CD4-positive, alpha-beta T cell treated with Interleukin-17A for 1 hour (primary cell): Measurements from ENCODE around the gene HIBCH.
"Not testable (repeated sequence)": the region's sequence is repeated elsewhere in the genome, so short reads cannot be mapped to it uniquely, and the experiment has no call there.

Experiments used
- DNase-seq: peaks from one replicate; pipeline ENCODE4 v3.0.0-alpha.2; 2020

Gene HIBCH

DNA sequence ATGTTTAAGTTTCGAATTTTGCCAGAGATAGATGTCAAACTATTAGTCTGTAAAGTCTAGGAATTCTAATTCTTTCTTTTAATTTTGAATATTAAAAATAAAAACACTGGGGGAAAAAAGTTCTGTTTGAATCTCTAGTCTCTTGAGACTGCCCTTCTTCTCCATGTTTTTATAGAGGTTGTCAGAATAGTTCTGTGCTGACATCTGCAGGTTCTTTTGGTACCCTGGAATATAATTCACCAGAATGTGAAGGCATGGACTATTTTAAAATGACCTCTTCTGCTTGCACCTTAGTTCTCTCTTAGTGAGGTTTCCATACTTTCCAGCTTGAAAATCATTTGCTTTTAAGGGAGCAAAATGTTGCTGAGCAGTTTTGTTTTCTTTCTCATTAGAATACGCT is 136.1 kb downstream of the HIBCH start:
- no peak for DNase-seq

DNA sequence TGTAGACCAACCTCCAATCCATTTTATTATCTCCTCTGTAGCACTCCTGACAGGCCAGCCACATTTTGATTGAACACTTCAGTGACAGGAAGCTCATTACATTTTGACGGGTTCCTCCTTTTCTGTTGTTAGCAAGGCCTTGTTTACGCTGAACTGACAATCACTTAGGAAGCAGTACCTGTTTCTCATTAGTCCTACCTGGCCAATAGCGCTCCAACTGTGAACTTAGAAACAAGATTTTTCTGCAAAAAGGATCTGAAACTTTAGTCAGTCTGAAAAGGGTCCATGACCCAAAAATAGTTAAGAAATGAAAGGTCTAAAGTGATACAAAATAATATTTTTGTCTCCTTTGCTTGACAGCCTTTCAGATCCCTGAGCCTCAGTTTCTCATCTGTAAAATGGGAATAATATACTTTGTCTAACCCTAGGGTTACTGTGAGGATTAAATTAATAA is 137.5 kb downstream of the HIBCH start:
- no peak for DNase-seq

DNA sequence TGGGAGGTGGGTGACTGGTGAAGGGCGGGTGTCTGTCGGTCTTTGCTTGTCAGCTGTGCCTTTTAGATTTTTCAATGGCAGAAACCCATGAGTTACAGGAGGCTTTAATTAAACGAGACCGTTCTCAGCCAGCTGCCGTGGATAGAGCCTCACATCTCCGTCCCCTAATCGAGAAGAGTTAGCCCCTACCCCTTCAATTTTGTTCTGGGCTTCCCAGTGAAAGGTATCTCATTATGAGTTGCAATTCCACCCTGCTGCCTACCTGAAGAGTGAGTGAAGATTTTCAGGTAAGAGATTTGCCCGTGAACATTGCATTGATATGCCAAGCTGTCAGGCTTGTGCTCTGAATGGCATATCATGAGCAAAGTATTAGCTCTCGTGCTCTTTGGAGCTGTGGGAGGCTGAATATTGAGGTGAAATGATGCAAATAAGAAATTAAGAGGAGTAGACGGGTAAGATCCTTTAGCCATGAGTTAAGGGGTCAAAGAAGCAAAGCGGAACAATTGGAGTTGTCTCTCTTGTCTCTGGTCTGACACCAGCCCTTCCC is 138.4 kb downstream of the HIBCH start:
- no peak for DNase-seq

DNA sequence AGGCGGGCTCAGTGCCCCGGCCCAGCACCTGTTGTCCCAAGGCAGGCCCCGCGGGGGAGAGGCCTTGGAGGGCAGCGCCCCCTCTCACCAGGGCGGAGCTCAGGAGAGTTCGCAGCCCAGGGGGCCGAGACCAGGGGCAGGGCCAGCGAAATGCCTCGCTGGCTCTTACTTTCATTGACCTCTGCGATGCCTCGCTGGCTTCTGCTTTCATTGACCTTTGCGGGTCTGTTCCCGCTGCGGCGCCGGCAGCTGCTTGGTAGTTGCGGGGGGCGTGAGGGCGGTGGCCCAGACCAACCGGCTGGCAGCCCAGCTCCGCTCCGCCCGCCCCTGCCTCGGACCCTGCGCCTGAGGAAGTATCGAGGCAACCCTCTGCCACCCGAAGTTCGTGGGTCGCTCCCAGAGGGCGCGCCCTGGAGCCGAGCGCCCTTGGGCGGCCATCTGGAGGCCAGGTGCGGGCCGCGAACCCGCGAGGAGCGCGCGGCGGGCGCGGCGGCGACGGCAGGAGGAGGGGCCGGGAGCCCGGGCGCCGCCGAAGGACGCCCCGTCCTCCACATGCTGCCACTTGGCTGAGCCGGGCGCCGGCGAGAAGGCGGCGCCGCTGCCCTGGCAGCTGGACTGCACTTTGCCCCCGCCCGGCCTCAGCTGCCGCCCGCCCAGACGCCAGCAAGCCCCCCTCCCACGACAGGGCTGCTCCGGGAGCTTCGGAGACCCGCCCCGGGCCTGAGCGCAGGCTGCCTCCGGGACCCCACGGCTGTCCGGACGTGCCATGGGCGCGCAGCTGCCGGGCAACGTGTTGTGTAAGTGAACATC is 139.1 kb downstream of the HIBCH start:
- DNase-seq = no peak

DNA sequence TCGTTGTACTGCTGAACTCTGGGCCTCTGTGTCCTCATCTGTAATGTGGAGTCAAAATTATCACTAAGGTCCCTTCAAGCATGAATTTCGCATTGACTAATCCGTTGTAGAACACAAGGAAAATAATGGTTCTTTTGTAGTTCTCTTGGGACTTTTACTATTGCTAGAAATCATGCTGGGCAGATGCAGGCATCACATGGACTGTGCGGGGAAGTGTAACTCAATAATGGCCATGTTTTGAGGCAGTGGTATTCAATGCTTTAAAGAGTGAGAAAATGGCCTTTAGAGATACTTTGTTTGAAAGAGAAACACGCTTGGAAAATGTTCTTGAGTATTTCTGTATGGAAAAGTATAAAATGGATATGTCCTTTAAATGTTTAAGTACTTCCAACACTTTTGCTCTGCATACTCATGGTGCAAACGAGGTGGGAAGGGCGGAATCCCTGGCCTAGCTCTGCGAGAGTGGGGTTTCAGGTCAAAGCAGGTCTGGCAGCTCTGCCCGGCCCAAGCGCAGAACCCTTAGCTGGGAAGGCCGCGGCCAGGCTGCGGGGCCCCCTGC is 139.8 kb downstream of the HIBCH start:
- no peak for DNase-seq

DNA sequence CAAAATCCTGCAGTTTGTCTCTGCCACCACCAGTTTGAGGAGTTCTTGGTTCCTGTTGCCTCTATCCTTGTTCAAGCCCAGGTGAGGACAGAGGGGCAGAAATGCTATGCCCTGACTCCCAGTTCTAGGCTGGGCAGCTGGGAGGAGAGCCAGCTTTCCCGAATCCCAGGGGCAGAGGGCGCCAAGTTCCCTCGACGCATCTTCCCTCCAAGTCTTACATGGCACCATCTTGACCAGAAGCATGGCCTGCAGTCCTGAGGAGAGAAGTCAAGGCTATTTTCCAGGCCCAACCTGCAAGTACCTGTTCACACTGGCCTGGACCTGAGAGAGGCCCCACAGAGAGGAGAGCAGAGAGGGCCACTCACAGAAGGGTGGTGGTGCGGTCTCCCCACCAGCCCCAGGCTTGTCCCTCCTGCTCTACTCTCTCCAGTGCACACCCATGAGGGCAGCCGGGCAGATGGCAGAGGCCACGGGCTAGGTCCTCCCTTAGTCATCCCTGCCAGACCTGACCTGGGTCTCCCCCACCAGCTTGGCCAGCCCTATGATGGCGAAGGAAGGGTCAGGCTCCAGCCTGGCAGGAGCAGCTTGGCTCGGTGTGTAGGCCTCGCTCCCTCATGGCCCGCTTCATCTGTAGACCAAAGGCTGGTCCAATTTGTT is 141.4 kb downstream of the HIBCH start:
- DNase-seq = no peak

DNA sequence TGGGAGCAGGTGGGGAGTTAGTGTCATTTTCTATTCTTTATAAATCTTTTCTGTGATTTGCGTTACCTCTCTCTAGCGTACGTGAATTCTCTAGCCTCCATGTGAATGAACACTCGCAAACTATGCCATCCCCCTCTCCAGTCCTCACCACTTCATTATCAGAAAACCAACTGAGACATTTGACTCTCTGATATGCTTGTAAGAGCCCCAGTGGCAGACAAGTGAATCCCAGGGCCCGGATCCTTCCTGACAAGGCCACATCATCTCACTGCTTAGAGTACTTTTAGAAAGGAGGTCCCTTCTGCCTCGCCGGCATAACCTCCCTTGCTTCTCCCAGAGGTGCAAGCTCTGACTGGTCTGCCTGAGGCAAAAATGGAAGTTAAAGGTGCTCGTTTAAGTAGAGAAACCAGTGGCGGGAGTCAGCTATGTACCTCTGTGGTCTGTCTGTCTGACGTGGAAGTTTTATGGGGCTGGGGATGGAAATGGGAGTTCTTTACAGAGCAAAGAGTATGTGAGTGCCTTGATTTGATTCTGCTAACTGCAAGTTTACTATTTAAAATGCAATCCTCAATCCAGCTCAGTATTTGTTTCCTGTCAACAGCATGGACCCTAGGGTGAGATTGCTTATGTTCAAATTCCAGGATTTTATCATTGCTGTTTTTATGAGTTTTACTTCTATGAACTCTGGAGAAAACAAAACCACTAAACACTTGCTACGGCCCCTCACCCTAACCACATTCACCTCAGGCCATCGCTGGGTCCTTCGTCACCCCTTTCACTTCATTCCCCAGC is 142.2 kb downstream of the HIBCH start:
- no peak for DNase-seq

DNA sequence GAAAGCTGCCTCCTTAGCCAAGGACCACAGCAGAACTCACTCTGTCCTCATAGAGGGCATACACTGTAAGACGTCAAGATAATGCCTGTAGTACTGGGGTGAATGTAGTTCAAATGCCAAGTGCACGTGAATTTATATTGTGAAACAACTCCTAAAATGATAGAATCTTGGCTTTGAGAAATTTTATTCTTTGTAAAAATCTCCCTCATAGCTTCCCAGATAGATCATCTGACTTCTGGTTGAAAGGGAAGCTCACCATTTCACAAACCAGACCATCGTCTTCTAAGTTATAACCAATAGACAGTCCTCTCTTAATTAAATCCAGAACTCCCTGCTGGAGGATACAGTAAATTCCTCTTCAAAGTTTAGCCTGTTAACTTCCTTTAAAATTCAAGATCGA is 146.2 kb downstream of the HIBCH start:
- no peak for DNase-seq

DNA sequence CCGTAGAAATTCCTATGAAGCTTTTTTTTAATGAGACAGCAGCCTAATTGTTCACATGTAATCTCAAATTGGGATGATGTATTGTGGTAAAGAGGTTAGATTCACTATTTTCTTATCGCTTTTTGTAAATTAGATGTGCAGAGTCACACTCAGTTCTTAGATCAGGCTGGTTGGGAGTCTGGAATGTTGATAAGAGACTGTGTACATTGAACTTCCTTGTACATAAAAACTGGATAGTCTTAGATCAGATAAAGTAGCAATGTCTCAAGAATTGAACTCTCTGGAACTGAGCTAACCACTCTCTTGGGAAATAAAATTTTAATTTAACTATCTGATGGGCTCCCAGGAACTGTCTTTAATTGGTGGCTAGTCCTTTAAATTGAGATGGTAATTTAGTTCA is 149.0 kb downstream of the HIBCH start:
- DNase-seq = no peak

DNA sequence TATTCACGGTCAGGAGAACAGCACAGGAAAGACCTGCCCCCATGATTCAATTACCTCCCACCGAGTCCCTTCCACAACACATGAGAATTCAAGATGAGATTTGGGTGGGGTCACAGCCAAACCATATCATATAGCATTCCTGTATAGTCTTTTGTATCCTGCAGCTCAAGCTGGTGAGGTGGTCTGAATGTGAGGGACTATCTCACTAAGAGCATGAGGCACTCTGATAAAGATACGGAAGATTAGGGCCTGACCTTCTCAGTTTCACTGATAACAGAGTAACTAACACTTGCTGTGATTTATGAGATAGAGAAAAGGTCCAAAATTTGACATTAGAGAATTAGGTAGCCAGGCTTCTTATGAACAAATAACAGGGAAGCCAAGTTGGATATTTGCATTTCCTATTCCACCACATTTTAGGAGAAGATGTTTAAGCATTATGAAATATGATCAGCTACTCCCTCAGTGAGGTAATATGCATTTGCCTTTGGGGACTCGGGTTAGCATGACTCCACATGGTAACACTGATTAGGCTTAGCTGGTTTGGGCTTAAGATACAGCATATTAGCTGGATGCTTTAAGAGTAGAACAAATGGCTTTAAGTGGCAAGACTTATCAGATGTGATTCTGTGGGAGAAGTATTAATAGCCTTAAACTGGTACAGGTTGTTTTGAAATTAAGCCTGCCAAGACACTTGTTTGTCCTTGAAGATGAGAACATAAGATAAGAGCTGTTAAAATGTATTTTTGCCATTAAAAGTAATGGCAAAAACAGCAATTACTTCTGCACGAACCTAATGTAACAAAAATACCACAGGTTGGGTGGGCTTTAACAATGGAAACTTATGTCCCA is 150.2 kb downstream of the HIBCH start:
- no peak for DNase-seq

DNA sequence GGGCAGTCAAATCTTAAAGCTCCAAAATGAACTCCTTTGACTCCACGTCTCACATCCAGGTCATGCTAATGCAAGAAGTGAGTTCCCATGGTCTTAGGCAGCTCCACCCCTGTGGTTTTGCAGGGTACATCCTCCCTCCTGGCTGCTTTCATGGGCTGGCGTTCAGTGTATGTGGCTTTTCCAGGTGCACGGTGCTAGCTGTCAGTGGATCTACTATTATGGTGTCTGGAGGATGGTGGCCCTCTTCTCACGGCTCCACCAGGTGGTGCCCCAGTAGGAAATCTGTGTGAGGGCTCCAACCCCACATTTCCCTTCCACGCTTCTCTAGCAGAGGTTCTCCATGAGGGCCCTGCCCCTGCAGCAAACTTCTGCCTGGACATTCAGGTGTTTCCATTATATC is 151.9 kb downstream of the HIBCH start:
- DNase-seq = no peak

DNA sequence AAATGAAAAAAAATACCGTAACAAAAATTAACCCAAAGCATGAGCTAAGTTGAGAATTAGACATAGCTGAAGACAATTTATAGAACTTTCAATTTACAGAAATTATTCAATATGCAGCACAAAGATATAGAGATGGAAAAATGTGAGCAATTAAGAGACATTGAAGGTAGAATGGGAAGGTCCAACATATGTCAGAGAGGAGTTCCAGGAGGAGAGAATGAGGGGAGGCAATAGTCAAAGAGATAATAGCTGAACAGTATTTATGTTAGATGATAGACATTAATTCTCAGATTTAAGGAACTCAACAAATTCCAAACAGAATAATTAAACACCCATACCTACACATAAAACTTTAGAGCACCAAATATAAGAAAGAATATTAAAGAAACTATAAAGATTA is 154.1 kb downstream of the HIBCH start:
- no peak for DNase-seq

DNA sequence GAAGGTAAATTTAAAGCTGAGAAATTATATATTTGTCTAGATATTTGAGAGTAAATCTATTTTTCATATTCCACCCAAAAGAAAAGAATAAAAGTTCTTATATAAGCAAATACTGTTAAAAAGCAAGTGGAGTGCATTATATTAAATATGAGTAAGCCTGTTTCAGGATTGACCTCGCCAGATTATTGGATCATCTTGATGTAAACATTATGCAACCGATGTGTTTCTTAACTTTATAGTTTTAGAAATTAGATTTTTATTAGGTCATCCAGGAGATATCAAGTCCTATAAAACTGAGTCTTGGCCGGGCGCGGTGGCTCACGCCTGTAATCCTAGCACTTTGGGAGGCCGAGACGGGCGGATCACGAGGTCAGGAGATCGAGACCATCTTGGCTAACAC is 156.8 kb downstream of the HIBCH start:
- DNase-seq = no peak

DNA sequence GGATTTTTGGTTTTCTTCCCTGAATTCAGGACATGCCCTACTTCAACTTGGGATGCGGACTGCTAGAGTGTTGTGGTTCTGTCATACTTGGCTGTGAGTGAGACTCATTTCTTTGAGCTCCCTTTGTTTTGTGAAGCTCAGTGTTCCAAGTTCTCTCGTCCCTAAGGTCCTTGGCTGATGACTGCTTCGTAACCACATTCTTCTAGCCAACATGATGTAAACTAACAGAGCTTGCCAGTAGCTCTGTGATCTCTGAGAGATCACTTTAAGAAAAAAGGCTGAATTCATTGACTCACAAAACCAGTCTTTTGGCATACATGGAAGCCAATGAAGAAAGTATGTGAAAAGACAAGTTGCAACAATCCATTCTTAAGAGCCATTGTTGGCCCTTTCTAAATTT is 160.2 kb downstream of the HIBCH start:
- no peak for DNase-seq

DNA sequence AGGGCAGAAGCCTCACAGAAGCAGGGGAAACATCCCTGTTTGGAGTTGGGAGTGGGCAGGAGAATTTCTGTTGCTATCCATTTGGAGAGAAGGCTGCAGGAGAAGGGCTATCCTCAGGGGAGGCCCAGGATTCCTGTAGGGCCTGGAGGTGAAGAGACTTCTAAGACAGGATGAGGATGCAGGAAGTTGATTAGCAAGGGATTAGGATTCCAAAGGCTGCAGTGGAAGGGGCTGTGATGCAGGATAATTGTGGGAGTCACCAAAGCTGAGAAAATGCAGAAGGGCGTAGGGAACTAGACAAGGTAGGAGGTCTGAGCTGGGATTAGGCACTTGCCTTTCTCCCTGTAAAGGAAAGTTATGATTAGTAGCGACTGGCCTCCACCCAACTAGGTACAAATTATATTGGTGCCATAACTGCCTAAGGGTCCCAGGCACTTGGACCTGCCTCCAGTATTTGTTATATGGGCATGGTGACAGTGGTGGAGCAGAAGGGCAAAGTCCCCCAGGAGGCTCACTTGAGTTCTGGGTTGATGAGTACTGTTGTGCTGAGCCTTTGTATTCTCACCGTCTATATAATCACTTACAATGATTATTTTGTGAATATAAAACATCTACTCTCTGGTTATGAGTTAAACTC is 160.7 kb downstream of the HIBCH start:
- no peak for DNase-seq

DNA sequence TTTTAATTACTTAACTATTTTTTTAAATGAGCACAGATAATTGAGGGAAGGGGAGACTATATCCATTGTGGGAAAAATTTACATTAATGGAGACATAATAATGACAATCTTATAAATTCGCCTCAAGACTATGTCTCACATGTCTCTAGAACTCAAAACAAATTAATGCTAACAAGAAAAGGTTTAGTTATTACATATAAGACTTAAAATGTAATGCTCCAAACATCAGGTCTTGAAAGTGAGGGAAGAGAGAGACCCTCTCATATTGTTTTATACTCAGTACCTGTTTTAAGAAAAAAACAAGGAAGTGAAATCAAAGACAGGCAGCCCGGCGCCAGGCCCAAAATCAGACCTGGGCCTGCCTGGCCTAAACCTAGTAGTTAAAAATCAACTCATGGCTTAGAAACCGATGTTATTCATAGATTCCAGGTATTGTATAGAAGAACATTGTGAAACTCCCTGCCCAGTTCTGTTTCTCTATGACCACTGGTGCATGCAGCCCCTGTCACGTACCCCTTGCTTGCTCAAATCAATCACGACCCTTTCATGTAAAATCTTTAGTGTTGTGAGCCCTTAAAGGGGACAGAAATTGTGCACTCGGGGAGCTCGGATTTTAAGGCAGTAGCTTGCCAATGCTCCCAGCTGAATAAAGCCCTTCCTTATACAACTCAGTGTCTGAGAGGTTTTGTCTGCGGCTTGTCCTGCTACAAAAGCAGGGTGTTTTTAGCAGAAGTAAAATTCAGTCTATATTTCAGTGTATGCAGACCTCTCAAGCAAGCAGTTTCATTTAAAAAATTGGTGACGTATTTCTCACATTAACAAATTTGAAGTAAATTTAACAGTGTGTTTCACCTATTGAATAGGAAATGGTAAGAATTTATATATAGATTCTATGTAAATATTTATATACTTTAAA is 161.8 kb downstream of the HIBCH start:
- not testable (repeated sequence) for DNase-seq

DNA sequence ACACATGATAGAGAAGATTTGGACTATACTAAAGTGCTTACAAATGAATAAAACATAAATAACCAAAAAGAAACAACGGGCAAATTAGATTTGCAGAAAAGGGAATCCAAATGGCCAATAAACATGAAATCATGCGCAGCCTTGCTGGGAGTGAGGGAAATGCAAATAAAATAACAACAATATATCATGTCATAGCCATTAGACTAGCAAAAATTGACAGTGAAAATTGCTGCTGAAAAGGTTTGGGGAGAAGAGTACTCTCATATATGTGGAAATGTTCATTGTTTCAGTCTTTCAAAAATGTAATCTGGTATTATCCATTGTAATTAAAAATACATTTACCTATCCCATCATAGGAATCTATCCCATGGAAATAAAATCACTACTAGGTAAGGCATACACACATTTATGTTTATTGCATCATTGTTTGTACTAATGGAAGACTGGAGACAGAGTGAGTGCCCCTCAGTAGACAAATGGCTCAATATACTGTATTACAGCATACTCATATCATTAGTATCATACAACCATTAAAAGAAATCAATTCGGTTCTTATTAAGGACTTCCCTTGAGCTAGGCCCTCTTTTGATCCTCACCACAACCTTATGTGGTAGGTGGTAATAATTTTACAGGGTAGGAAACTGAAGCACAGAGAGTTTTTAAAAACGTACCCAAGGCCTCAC is 163.0 kb downstream of the HIBCH start:
- no peak for DNase-seq
